HG02970 (cell line): ENCODE results near the gene UXS1.

Experiments used
- ATAC-seq: cut with Tn5 transposase; IDR thresholded peaks from one replicate; pipeline ENCODE4 v1.9.1; 2021; ENCODE audit warnings: mild to moderate bottlenecking, moderate library complexity, moderate number of reproducible peaks; ENCODE audit not compliant: unreplicated experiment, low FRiP score

UXS1 gene

DNA sequence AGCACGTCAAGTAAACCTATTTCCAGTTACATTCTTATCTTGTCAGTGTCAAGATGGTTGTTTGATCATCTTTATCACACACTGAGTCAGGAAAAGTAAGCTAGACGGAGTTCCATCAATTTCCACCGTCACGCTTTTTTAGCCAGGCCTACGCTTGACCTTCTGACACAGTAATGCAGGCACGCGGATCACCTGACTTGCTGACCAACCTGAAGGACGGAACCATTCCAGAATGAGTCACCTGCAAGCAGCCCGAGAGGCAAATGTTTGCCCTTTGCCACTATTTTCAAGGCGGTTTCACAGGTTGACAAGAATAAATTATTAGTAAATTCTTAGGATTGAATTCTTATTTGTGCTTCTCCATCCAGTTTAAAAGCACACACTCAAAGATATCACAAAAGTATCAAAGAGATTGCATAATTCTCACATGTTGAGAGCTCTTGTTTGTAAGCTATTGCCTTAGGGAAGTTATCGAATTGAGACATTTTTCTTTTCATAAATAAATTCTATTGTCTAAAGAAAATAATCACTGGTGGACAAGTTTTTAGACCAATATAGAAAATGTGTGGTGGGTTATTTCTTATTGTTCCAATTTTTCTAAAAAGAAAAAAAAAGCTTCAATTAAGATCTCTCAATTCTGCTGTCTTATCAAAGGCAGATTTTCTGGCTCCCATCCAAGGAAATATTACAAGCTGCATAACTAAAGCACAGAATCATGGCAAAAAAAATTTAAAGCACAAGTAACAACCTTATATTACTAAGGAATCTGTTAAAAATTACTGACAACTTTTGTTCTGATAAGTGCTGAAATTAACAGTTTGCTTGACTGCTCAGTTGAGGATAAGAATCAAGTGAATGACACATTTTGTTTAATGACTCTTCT lies 31.9 kb downstream of the UXS1 start:
- ATAC-seq: no peak

DNA sequence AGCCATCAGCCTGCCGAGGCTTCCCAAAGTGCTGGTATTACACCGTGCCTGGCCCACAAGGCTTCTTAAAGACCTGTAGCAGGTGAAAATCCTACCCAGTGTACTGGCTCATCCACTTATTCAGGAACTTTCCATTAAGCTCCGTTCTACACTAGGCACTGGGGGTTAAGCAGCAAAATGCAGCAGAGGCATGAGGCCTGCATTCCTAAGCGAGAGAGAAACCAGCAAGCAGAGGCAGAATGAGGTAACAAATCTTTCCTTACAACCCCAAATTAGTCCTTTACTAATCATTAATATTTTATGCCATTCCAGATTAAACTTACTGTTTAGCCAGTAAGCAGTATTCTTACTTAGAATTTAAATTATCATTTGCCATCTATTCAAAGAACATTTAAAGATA lies 32.8 kb downstream of the UXS1 start:
- ATAC-seq: no peak

DNA sequence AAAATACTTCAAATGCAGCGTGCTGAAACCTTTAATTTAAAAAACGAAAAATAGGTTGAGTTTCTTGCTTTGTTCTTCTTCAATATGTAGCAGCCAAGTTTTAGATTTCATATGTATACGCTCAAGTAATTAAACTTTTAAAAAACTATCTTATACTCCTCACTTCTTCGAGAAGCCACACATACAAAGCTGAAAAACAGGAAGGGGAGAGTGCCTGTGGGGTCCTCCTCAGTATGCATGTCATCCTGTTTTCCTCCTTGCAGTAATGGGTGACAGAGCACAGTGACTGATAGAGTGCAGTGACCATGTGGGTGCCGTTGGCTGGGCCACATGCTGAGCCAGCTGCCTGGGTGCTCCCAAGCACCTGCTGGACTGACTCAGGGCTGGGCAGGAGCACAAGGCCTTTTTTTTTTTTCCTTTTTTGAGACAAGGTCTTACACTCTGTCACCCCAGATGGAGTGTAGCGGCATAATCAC lies 33.3 kb downstream of the UXS1 start:
- ATAC-seq: peak; percentile 41

DNA sequence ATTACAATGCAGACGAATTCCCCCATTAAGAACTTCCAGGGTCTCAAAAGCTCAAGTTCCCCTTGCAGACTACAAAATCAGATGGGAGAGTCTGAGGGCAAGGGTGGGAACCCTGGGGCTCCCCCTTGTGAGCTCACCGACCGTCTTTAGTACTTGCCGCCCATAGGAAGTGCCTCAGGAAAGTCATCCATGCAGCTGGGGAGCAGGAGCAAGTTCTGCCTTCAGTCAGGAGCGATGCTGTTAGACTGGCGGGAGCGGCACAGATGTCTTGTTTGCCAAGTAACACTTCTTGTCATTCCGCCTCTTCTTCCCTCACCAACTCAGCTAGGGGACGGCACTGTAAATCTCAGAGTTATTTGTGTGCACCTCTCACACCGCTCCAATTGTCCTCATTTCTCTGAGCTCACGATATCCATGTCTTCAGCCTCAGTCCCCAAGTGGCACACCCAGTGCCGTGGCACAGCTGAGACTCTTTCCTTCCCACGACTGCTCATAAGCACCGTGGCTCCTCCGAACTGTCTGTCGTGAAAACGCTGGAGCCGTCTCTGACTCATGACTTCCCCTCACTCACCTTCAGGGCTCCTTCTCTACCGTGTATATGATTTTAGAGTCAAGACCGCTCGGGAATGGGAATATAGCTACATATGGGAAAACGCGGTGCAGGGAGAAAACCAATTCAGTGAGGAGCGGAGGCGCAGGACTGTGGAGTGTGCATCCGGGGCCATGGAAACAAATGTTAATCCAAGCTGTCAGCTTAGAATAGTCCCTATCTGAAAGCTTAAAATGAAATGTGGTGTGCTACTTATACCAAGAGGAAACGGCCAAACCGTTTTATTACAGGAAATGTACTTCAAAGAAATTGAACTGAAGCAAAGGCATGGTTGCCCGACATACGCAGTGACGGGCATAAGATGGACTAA lies 34.0 kb downstream of the UXS1 start:
- peak; percentile 26 for ATAC-seq

DNA sequence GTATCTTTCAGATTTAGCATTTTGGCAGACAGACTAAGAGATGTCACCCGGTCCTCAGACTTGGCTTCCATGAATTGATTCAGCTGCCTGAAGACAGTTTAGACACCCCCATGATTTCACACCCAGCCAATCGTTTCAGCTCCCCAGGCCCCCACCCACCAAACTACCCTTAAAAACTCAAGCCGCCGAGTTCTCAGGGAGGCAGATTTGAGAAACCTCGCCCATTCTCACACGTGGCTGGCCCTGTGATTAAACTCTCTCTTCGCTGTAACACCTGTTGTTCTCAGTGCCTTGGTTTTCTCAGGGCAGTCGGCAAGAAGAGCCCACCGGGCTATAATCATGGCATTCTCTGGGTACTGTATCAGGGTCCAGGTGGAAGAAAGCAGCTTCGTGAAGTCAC lies 35.2 kb downstream of the UXS1 start:
- ATAC-seq: no peak

DNA sequence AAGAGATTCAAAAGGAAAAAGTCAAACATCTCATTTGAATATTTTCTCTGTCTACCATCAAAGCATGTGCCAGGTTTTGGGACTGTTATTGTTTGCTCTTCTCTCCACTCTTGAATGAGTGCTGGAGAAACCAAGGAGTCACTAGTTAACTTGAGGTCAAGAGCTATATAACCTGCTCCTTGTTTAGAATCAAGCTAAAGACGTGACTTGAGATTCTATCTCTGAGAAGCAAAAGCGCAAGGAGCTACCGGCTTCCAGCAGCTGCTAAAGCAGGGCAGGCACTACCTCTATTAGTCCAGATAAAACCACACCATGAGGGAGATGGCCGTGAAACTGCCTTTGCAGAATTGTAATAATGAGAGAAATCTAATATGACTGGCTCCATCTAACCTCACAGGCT lies 36.0 kb downstream of the UXS1 start:
- ATAC-seq: no peak

DNA sequence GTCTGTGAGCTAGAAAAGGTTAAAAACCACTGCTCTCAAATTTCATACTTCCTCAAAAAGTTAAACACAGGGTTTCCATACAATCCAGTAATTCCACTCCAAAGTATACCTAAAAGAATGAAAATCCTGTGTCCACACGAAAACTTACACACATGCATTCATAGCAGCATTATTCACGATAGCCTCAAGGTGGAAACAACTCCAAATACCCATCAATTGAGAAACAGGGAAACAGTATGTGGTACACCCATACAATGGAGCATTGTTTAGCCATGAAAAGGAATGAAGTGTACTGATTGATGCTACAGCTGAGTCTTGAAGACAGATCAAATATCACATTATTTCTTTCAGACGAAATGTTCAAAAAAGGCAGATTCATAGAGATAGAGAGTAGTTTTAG lies 36.7 kb downstream of the UXS1 start:
- no peak for ATAC-seq

DNA sequence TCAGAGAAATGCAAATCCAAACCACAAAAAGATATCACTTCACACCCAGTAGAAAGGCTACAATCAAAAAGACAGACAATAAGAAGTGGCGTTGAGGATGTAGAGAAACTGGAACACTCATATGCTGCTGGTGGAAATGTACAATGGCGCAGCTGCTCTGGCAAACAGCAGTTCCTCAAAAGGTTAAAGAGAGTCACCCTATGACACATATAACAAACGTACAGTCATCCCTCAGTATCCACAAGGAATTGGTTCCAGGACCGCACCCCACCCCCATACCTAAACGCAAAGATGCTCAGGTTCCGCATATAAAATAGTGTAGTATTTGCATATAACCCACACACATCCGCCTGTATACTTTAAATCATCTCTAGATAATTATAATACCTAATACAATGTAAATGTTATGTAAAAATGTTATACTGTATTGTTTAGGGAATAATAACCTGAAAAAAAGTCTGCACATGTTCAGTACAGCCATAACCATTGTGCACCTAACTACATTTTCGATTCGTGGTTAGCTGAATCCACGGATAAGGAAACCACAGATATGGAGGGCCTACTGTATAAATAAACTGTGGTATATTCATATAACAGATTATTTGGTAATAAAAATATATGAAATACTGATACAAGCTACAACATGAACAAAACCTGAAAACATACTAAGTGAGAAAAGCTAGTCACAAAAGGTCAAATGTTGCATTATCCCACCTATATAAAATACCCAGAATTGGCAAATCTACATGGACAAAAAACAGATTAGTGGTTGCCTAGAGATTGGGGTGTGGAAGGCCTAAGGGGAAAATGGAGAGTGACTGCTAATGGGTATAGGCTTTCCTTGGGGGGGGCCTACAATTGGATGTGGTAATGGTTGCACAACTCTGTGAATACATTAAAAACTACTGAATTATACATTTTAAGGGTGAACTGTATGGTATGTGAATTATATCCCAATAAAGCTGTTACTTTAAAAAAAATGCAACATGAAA lies 37.5 kb downstream of the UXS1 start:
- no peak for ATAC-seq

DNA sequence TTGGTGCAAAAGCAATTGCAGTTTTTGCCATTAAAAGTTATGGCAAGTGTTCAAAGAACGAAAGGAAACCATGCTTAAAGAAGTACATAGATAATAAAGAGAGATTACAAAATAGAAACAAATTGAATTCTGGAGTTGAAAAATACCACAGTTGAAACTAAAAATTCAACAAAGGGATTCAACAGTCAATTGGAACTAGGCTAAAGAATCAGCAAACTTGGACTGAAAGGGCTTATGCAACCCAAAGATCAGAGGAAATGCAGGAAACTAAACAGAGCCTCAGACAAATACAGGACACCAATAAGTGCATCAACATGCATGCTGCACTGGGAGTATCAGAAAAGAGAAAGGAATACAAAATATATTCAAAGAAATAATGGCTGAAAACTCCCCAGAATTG lies 40.3 kb downstream of the UXS1 start:
- ATAC-seq: no peak

DNA sequence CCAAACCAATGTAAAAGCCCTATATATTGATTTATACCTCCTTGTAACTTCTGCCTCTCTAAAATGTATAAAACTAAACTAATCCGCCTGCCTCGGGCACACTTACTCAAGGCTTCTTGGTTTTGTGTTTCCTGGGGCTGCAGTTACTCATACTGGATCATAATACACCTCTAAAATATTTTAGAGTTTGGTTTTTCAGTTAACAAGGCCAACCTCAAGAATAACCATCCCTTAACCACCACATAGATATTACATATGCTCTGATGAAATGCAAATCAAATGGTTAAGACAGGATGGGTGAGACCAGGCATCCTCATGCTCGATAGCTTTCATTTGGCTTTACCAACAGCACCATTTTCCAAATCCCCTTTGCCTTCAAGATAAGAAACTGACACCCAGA lies 46.4 kb downstream of the UXS1 start:
- ATAC-seq: no peak

DNA sequence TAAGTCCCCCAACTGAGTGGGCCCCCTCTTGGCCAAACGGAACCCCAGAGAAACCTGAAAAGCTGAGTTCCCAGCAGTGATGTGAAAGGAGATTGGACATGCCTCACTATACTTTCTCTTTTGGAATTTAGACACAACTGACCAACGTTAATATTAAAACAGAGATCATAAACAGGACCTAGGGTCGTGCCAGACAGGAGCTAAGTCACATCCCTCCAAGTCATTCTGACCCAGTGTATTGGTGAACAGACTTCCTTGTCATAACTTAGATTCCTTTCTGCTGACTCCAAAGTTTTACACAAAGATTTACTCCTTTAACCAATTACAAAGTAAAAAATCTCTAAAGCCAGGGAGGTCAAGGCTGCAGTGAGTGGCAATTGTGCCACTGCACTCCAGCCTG lies 46.9 kb downstream of the UXS1 start:
- ATAC-seq: no peak

DNA sequence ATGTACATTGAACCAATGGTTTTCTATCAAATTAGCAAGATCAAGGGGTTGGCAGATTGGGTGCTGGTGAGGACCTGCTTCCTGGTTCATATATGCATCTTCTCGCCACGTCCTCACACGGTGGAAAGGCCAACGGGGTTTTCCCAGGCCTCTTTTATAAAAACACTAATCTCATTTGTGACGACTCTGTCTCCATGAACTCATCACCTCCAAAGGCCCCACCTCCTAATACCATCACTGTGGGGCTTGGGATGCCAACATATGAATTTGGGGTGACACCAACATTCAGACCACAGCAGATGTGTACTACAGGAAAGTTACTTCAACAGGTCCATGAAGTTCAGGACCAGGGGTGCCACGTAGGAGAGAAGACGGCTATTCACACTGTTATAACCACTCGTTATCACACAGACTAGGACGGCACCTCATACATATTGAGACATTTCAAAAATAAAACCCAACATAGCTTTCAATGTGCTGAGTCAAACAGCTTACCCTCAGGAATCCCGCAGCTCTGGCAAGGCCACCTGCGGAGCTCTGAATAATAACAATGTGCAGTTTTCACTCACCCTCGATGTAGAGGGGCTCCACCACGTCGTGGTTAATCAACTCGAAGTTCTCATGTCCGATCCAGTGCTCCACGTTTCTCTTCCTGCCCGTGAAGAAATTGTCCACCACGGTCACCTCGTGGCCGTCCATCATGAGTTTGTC lies 49.3 kb downstream of the UXS1 start:
- ATAC-seq: no peak

DNA sequence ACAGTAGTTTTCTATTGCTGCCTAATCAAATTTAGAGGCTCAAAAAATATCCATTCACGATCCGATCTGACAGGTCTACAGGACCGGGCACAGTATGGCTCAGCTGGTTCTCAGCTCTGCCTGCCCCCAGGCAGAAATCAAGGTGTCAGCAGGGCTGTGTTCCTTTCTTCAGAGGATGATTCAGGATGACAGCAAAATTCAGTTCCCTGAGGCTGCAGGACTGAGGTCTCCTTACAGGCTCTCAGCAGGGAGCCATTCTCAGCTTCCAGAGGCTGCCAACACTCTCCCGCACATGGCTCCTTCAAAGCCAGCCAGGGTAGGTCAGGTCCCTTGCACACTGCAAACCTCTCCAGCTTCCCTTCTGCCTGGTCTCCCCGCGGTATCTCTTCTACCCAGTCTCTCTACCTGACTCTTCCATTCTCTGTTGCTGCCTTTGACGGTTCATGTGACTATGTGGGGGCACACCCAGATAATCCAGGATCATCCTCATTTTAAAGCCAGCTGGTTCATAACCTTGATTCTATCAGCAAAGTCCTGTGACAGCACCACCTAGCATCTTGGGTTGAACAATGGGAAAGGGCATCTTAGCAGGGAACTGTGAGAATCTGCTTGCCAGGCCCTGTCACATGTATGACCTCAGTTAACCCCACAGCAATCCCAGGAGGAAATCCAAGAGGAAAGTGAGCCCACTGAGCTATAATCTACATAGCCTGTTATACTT lies 50.4 kb downstream of the UXS1 start:
- no peak for ATAC-seq

DNA sequence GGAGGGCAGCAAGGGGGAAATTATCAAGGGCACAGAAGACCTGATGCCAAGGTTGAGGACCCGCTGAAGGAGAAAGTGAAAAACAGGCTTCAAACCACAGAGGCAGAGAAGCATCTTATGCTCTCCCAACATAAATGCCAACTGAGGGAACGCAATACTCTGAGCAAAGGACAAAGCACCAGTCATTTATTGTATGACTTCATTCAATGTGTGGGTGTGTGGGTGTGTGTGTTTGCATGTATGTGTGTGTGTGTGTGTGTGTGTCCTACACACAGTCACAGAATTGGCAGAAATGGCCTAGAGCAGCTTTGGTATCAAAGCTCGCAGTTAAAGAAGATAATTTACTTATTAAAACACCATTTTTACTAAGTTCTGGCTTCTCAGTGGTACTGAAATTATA lies 51.4 kb downstream of the UXS1 start:
- no peak for ATAC-seq

DNA sequence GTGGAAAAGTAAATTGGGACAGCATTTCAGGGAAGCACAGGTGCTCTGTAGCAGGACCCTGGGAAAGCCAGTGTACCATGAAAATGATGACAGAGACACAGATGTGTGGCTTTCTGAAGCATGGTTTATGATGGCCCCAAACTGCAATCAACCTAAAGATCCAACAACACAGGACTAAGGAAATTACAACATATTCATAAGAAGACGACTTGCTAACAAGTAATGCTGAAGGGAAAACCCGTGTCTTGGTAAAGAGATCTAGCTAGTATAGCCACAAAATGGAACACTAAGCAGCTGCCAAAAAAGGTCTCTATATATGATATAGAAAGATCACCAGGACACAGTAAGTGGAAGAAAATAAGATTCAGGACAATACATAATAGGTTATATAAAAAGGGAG lies 53.2 kb downstream of the UXS1 start:
- ATAC-seq: no peak

DNA sequence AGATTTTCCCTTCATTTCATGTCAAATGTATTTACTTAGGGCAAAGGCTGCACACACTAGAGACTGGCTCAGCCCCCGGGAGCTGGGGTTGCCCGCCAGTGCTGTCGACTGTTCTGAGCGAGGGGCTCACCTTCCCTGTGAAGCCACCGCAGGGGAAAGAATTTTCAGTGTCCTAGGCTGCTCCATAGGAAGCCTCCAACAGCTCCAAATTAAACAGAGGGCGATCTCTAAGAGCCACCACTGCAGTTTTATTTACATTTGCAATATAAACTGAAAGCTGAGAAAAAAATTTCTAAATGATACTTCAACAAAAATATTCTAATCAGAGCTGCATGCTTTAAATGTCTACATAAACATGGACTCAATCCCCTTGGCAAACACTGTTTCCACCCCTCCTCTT lies 54.0 kb downstream of the UXS1 start:
- no peak for ATAC-seq

DNA sequence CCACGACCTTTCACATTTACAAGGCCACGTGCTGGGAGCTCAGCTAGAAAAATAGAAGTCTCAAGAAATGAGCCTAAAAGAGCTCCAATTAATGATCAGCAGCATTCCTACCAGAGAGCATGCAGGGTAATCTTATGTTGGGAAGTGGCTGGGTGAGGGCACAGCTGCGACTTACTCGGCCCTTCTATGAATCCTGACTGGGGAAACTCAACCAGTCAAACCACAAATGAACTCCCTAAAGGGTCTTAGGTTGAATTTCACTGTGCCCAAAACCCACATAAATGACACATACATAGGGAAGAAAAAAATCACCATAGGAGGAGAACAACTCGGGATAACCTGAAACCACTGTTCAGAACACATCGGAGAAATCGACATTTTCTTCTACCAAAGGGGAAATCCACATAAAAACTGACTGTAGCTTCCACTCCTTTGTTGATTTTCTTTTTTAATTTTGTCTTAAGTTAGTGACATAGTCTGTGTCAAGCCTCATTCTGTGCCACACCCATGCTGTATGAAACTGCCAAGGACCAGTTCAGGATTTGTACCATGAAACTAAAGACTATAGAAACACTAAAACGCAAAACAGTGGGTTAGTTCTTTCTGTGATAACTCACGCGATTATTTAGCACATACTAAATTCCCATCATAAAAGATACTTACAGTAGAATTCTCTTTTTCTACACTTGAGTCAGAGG lies 54.7 kb downstream of the UXS1 start:
- no peak for ATAC-seq

DNA sequence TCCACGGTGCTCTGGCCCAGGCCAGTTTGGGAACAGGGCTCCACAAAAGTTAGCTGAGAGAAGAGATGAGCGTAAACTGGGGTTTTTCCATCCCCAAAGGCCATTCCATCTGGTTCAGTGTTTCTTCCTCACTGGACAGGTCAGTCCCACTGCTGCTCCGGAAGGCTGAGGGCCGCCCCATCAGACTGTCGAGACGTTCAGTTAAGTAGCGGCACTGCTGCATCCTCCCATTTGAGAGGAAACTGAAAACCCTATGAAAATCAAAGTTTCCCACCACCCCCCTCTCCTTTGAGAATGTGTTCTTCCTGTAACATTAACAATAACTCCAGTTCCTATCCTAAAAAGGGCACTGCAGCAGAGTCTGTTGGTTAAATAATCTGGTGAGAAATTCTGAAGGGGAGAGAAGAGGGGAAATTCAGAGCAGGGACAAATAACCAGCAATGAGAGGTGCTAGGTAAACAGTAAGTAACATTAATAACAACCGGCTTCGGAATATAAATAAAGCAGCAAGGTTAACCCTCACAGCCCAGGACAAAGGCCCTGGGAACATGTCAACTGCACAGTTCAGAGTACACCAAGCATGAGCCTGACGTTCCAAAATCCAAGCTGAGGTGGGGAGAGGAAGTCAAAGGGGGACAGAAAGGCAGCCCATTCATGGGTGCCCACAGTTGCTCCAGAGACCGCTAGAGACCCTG lies 55.4 kb downstream of the UXS1 start:
- no peak for ATAC-seq
